Neuronal stem cell (in vitro differentiated cells): ENCODE results near the gene SHC1.

Experiments
- DNase-seq: peaks from one replicate; pipeline ENCODE4 v3.0.0-alpha.2; 2013; ENCODE audit warnings: low spot score
- H2AFZ ChIP-seq: one replicate; pipeline ENCODE4 v1.6.1; 2013; ENCODE audit warnings: mild to moderate bottlenecking, low read length, inconsistent platforms
- H2AK5ac ChIP-seq: 2 replicates; pipeline ENCODE4 v1.6.1; 2013; ENCODE audit warnings: low read depth, mild to moderate bottlenecking, inconsistent platforms, low read length, moderate library complexity, mixed read lengths
- H2BK120ac ChIP-seq: 2 replicates; pipeline ENCODE4 v1.6.1; 2013; ENCODE audit warnings: low read depth, mild to moderate bottlenecking, inconsistent platforms, low read length, moderate library complexity, mixed read lengths
- H2BK12ac ChIP-seq: one replicate; pipeline ENCODE4 v1.6.1; 2013; ENCODE audit warnings: low read length, inconsistent platforms
- H2BK15ac ChIP-seq: 2 replicates; pipeline ENCODE4 v1.6.1; 2013; ENCODE audit warnings: mild to moderate bottlenecking, low read length, inconsistent platforms, mixed read lengths
- H2BK5ac ChIP-seq: one replicate; pipeline ENCODE4 v1.6.1; 2013; ENCODE audit warnings: inconsistent platforms, mild to moderate bottlenecking, low read length, moderate library complexity
- H3K14ac ChIP-seq: one replicate; pipeline ENCODE4 v1.6.1; 2013; ENCODE audit warnings: low read length, inconsistent platforms
- H3K18ac ChIP-seq: 2 replicates; pipeline ENCODE4 v1.6.1; 2013; ENCODE audit warnings: low read length, inconsistent platforms
- H3K23ac ChIP-seq: 2 replicates; pipeline ENCODE4 v1.6.1; 2013; ENCODE audit warnings: low read depth, mild to moderate bottlenecking, mixed read lengths, low read length, inconsistent platforms; ENCODE audit not compliant: poor library complexity
- H3K27ac ChIP-seq: replicated peaks from 3 replicates; pipeline ENCODE4 v1.5.1; 2013; ENCODE audit warnings: low read length, inconsistent platforms
- H3K27me3 ChIP-seq, 3 experiments: 2 replicates each; pipeline ENCODE4 v1.6.1; 2013; ENCODE audit warnings: low read length in 3 of 3, mild to moderate bottlenecking in 2 of 3, inconsistent platforms in 1 of 3, low read depth in 1 of 3, mixed read lengths in 1 of 3, moderate library complexity in 1 of 3; ENCODE audit not compliant: control insufficient read depth in 3 of 3, insufficient read depth in 3 of 3
- H3K36me3 ChIP-seq, 2 donors: replicated peaks in 1 of 2; 2 replicates each; pipeline ENCODE4 v1.6.1; 2013; ENCODE audit warnings: low read length in 2 of 2; ENCODE audit not compliant: control insufficient read depth in 2 of 2, insufficient read depth in 2 of 2
- H3K4ac ChIP-seq: 2 replicates; pipeline ENCODE4 v1.6.1; 2013; ENCODE audit warnings: inconsistent platforms, mild to moderate bottlenecking, low read length, moderate library complexity
- H3K4me1 ChIP-seq, 2 donors: 1 replicate in 1 of 2; 2 replicates in 1 of 2; pipeline ENCODE4 v1.6.1; 2013; ENCODE audit warnings: low read length in 2 of 2, low read depth in 1 of 2; ENCODE audit not compliant: control insufficient read depth in 2 of 2, insufficient read depth in 1 of 2
- H3K4me2 ChIP-seq: one replicate; pipeline ENCODE4 v1.6.1; 2013; ENCODE audit warnings: mild to moderate bottlenecking, low read length, inconsistent platforms; ENCODE audit not compliant: insufficient read depth, poor library complexity, severe bottlenecking
- H3K4me3 ChIP-seq, 2 donors: 2 replicates each; pipeline ENCODE4 v1.5.1; 2013; ENCODE audit warnings: low read length in 2 of 2, mild to moderate bottlenecking in 2 of 2, inconsistent platforms in 1 of 2, moderate library complexity in 1 of 2
- H3K79me1 ChIP-seq: one replicate; pipeline ENCODE4 v1.6.1; 2013; ENCODE audit warnings: low read depth, mild to moderate bottlenecking, inconsistent platforms, low read length, moderate library complexity
- H3K9ac ChIP-seq: one replicate; pipeline ENCODE4 v1.6.1; 2013; ENCODE audit warnings: mild to moderate bottlenecking, low read depth, low read length, inconsistent platforms; ENCODE audit not compliant: poor library complexity
- H3K9me3 ChIP-seq, 2 donors: replicated peaks in 1 of 2; 2 replicates each; pipeline versions ENCODE3 to v1.6.1; 2013; ENCODE audit warnings: low read length in 2 of 2, mild to moderate bottlenecking in 2 of 2, inconsistent platforms in 1 of 2, low read depth in 1 of 2, mixed read lengths in 1 of 2, moderate library complexity in 1 of 2; ENCODE audit not compliant: control insufficient read depth in 2 of 2, insufficient read depth in 1 of 2
- H4K8ac ChIP-seq: one replicate; pipeline ENCODE4 v1.6.1; 2013; ENCODE audit warnings: low read depth, mild to moderate bottlenecking, inconsistent platforms, low read length, moderate library complexity
- H4K91ac ChIP-seq: one replicate; pipeline ENCODE4 v1.6.1; 2013; ENCODE audit warnings: low read length, low read depth, mild to moderate bottlenecking, inconsistent platforms; ENCODE audit not compliant: poor library complexity
- WGBS, 2 donors: extraction: QIAGEN DNeasy Blood & Tissue Kit; methylation state at CpG; one replicate each; pipeline ENCODE4 v1.1.7; 2013; ENCODE audit warnings: missing lambda C conversion rate in 2 of 2, mixed read lengths in 1 of 2; ENCODE audit not compliant: insufficient read length in 2 of 2, insufficient replicate concordance in 1 of 2; ENCODE audit errors: extremely low coverage in 2 of 2; 5-methylcytosine and 5-hydroxymethylcytosine counted together

Gene SHC1

GRCh38 chr1:155007251-155007828, 36.8 kb upstream of the SHC1 start:
- no peak overlapping the region for H2BK120ac ChIP-seq
- no peak overlapping the region for H3K4me2 ChIP-seq
- peak overlapping the region; percentile 27 for H3K23ac ChIP-seq
- peak overlapping the region; percentile 26 for H2BK12ac ChIP-seq
- peak overlapping the region; percentile 56 for H4K8ac ChIP-seq
- no peak overlapping the region for H3K27ac ChIP-seq
- H2AK5ac ChIP-seq: peak overlapping the region; percentile 86
- H3K36me3 ChIP-seq: no peaks in the 10 kb centered on the region
- H3K27me3 ChIP-seq: no peaks in the 10 kb centered on the region
- no peak for DNase-seq
- H3K4ac ChIP-seq: no peak overlapping the region
- H2BK5ac ChIP-seq: no peak overlapping the region
- no CpG with 5 or more reads among the region's 6 CpGs for WGBS, 2 donors
- H3K9ac ChIP-seq: no peak overlapping the region
- no peak overlapping the region for H4K91ac ChIP-seq
- no peak overlapping the region for H3K18ac ChIP-seq
- H3K4me3 ChIP-seq: no peak overlapping the region
- no peak overlapping the region for H3K14ac ChIP-seq
- H2AFZ ChIP-seq: no peak overlapping the region
- H3K9me3 ChIP-seq: no peaks in the 10 kb centered on the region
- no peak overlapping the region for H2BK15ac ChIP-seq
- peaks cover 17 to 37% of the 10 kb centered on the region in 2 donors for H3K4me1 ChIP-seq
- H3K79me1 ChIP-seq: peaks cover 12% of the 10 kb centered on the region

DNA sequence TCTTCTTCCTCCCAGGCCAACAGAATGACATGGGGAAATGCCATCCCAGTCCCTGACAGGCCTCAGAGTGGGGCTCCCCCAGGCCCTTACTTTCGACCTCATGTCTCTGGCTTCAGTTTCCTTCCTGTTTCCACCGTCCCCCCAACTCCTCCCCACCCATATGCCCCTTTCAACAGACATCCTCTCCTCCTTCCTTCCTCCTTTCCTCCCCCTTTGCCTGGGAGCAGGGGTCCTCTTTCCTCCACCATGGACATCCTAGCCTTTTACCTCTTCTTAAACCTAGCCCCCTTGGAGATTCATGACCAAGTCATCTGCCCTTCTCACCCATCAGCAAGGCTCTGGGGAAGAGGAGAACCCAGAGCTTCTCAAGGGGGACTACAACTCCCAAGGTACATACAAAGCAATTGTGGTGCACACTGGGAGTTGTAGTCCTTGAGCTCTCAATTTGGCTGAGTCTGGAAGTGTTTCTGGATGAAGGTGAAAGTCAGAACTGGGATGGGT, 36.1 kb upstream of the SHC1 start:
- Histone ChIP-seq H2BK12ac (peak overlapping the region; percentile 26), H3K27ac (no peak overlapping the region), H3K4ac (no peak overlapping the region), H3K4me3 (no peak overlapping the region), H2BK5ac (no peak overlapping the region), H3K4me2 (no peak overlapping the region), H3K18ac (no peak overlapping the region), H3K14ac (no peak overlapping the region), H2BK15ac (no peak overlapping the region), H4K91ac (no peak overlapping the region), H3K23ac (no peak overlapping the region), H2AFZ (no peak overlapping the region), H3K9me3 (no peaks in the 10 kb centered on the region), H2AK5ac (no peak overlapping the region), H3K9ac (no peak overlapping the region), H3K36me3 (no peaks in the 10 kb centered on the region), H4K8ac (no peak overlapping the region), H3K79me1 (peaks cover 12% of the 10 kb centered on the region), H3K4me1 (peaks cover 10 to 32% of the 10 kb centered on the region in 2 donors), H3K27me3 (no peaks in the 10 kb centered on the region), H2BK120ac (no peak overlapping the region)
- DNase-seq: no peak
- WGBS, 2 donors: no CpG with 5 or more reads among the region's 2 CpGs

DNA sequence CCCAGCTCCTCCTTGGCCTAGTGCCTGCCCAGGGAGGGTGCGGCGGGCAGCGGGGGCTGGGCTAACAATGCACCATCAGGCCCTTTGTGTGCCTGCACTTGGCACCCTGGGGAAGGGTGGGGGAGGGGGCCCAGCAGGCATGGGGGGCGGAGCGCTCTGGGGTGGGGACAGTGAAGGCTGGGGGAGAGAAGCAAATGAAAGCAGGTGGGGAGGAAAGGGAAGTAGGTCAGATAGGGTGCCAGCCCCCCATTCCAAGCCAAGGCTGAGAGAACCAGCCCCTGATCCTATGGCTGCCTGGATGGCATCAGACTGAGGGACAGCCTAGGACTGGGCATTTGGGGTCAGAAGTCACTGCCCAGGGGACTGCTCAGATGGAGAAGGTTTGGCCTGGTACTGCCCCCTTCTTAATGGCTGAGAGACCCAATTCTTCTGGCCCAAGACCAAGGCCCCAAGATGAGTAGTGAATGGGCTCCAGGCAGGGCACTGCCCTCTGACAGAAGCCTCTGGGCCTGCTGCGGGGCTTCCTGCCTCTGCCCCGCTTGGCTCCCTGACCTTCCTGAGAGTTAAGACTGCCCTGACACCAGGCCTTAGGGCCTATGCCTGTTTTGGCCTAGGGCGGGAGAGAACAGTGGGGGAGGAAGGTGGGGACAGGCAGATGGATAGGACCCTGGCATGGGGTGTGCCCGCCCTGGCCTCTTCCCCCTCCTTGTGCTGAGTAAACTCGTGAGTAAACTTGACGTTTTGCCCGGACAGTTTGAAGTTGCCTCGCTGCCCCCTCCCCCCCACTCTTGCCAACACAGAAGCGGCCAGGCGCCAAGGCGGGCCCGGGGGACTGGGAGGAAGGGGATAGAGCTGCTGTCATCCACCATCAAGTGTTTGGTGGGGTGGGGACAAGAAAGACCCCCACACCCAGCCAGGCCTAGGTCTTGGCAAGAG, 34.8 kb upstream of the SHC1 start:
- no peaks in the 10 kb centered on the region for H3K36me3 ChIP-seq
- DNase-seq: no peak
- H3K27me3 ChIP-seq: no peaks in the 10 kb centered on the region
- H4K91ac ChIP-seq: no peak overlapping the region
- H3K79me1 ChIP-seq: peaks cover 12% of the 10 kb centered on the region
- peak overlapping the region; percentile 97 for H2BK5ac ChIP-seq
- no peak overlapping the region for H3K4me3 ChIP-seq
- H3K4me1 ChIP-seq: peaks cover 13 to 23% of the 10 kb centered on the region in 2 donors
- H2BK120ac ChIP-seq: no peak overlapping the region
- H3K9me3 ChIP-seq: no peaks in the 10 kb centered on the region
- no peak overlapping the region for H3K23ac ChIP-seq
- H3K4me2 ChIP-seq: peak overlapping the region; percentile 11
- no peak overlapping the region for H3K4ac ChIP-seq
- H4K8ac ChIP-seq: peak overlapping the region; percentile 65
- H2BK12ac ChIP-seq: peak overlapping the region; percentile 41
- no peak overlapping the region for H2AFZ ChIP-seq
- H2AK5ac ChIP-seq: peak overlapping the region; percentile 81
- no peak overlapping the region for H3K9ac ChIP-seq
- peak overlapping the region; percentile 92 for H2BK15ac ChIP-seq
- peak overlapping the region; percentile 71 for H3K18ac ChIP-seq
- no peak overlapping the region for H3K14ac ChIP-seq
- WGBS, 2 donors: no CpG with 5 or more reads among the region's 17 CpGs
- no peak overlapping the region for H3K27ac ChIP-seq
